DMS53 (cell line): ENCODE measurements around the gene SLC7A1.

Experiments
- DNase-seq: peaks from one replicate; lab custom pipeline; 2025; lab: John Stamatoyannopoulos, UW

Gene SLC7A1

GRCh38 chr13:29509999-29510589 lies 85.4 kb downstream of the SLC7A1 start:
- no peak for DNase-seq

- DNase-seq: no peak
Observed at GRCh38 chr13:29508876-29509252, 86.6 kb downstream of the SLC7A1 start.

- peak; percentile 85 for DNase-seq
Observed at GRCh38 chr13:29508130-29508875, 87.2 kb downstream of the SLC7A1 start.

- DNase-seq: peak; percentile 68
Observed at GRCh38 chr13:29507356-29507755, 88.1 kb downstream of the SLC7A1 start.

GRCh38 chr13:29505950-29506349 lies 89.5 kb downstream of the SLC7A1 start:
- no peak for DNase-seq

- no peak for DNase-seq
Observed at GRCh38 chr13:29505511-29505910, 90.0 kb downstream of the SLC7A1 start.

GRCh38 chr13:29504691-29505090 lies 90.8 kb downstream of the SLC7A1 start:
- DNase-seq: no peak

GRCh38 chr13:29503041-29503837 lies 92.2 kb downstream of the SLC7A1 start:
- peak; percentile 78 for DNase-seq

- DNase-seq: no peak
Observed at GRCh38 chr13:29502391-29503008, 93.0 kb downstream of the SLC7A1 start.

- no peak for DNase-seq
Observed at GRCh38 chr13:29501674-29502073, 93.8 kb downstream of the SLC7A1 start.

GRCh38 chr13:29500386-29500785 lies 95.1 kb downstream of the SLC7A1 start:
- no peak for DNase-seq

GRCh38 chr13:29499506-29500165 lies 95.9 kb downstream of the SLC7A1 start:
- DNase-seq: no peak

- peak; percentile 53 for DNase-seq
Observed at GRCh38 chr13:29498426-29499040, 97.0 kb downstream of the SLC7A1 start.

- DNase-seq: no peak
Observed at GRCh38 chr13:29497137-29497654, 98.3 kb downstream of the SLC7A1 start.

GRCh38 chr13:29496241-29496712 lies 99.2 kb downstream of the SLC7A1 start:
- DNase-seq: peak; percentile 18

GRCh38 chr13:29494520-29494919 lies 101.0 kb downstream of the SLC7A1 start:
- DNase-seq: no peak

- no peak for DNase-seq
Observed at GRCh38 chr13:29493796-29494195, 101.7 kb downstream of the SLC7A1 start.

GRCh38 chr13:29491248-29491647 lies 104.2 kb downstream of the SLC7A1 start:
- no peak for DNase-seq

- no peak for DNase-seq
Observed at GRCh38 chr13:29490561-29490885, 105.0 kb downstream of the SLC7A1 start.

GRCh38 chr13:29489650-29490560 lies 105.6 kb downstream of the SLC7A1 start:
- DNase-seq: no peak
